Measurements from ENCODE around the gene APELA.

GRCh38 chr4:164888096-164888715 lies 11.2 kb downstream of the APELA start:
- no peak for TF ChIP-seq CTCF (IDR thresholded peaks at IDR 0.05; ENCODE audit: low read depth, low read length)
- TF ChIP-seq POLR2A (IDR thresholded peaks at IDR 0.05; ENCODE audit: extremely low read depth, insufficient read length) = no peak
